Trophoblast cell (in vitro differentiated cells and primary cell): Measurements from ENCODE around the gene FHIT.

Experiments used
- DNase-seq, 2 donors: peaks; one replicate each; pipeline ENCODE4 v3.0.0-alpha.2; 2016
- H2AFZ ChIP-seq: 2 replicates; pipeline ENCODE4 v1.6.1; 2013; ENCODE audit warnings: low read length, moderate library complexity, mild to moderate bottlenecking; ENCODE audit not compliant: insufficient read depth, poor library complexity
- H2AK5ac ChIP-seq: 2 replicates; pipeline ENCODE4 v1.6.1; 2013; ENCODE audit warnings: mild to moderate bottlenecking, low read length
- H2BK120ac ChIP-seq: 2 replicates; pipeline ENCODE4 v1.6.1; 2013; ENCODE audit warnings: low read length, mild to moderate bottlenecking, moderate library complexity; ENCODE audit not compliant: insufficient read depth, poor library complexity
- H2BK12ac ChIP-seq: 2 replicates; pipeline ENCODE4 v1.6.1; 2013; ENCODE audit warnings: mild to moderate bottlenecking, low read length, moderate library complexity
- H2BK5ac ChIP-seq: 2 replicates; pipeline ENCODE4 v1.6.1; 2013; ENCODE audit warnings: low read length, low read depth, moderate library complexity, mild to moderate bottlenecking; ENCODE audit not compliant: poor library complexity
- H3K14ac ChIP-seq: 2 replicates; pipeline ENCODE4 v1.6.1; 2013; ENCODE audit warnings: mild to moderate bottlenecking, low read length
- H3K18ac ChIP-seq: 2 replicates; pipeline ENCODE4 v1.6.1; 2013; ENCODE audit warnings: mild to moderate bottlenecking, low read length
- H3K23ac ChIP-seq: 2 replicates; pipeline ENCODE4 v1.6.1; 2013; ENCODE audit warnings: low read length
- H3K27ac ChIP-seq: 2 replicates; pipeline ENCODE4 v1.5.1; 2013; ENCODE audit warnings: low read depth, mild to moderate bottlenecking, inconsistent platforms, low read length, moderate library complexity
- H3K27me3 ChIP-seq: 2 replicates; pipeline ENCODE4 v1.6.1; 2013; ENCODE audit warnings: inconsistent platforms, mild to moderate bottlenecking, low read length, moderate library complexity; ENCODE audit not compliant: insufficient read depth
- H3K36me3 ChIP-seq, 2 experiments: 1 replicate in 1 of 2; 2 replicates in 1 of 2; pipeline ENCODE4 v1.6.1; 2013; ENCODE audit warnings: low read length in 2 of 2, mild to moderate bottlenecking in 2 of 2, moderate library complexity in 1 of 2; ENCODE audit not compliant: insufficient read depth in 2 of 2, control insufficient read depth in 1 of 2
- H3K4ac ChIP-seq: 2 replicates; pipeline ENCODE4 v1.6.1; 2013; ENCODE audit warnings: low read depth, mild to moderate bottlenecking, low read length, moderate library complexity
- H3K4me1 ChIP-seq, 2 experiments: 1 replicate in 1 of 2; 2 replicates in 1 of 2; pipeline ENCODE4 v1.6.1; 2013; ENCODE audit warnings: low read length in 2 of 2, mild to moderate bottlenecking in 2 of 2, moderate library complexity in 1 of 2; ENCODE audit not compliant: insufficient read depth in 2 of 2, control insufficient read depth in 1 of 2
- H3K4me2 ChIP-seq: 2 replicates; pipeline ENCODE4 v1.6.1; 2013; ENCODE audit warnings: inconsistent platforms, mild to moderate bottlenecking, low read length, moderate library complexity
- H3K4me3 ChIP-seq: 2 replicates; pipeline ENCODE4 v1.5.1; 2013; ENCODE audit warnings: mild to moderate bottlenecking, low read depth, low read length, inconsistent platforms
- H3K79me1 ChIP-seq: one replicate; pipeline ENCODE4 v1.6.1; 2013; ENCODE audit warnings: low read length
- H3K79me2 ChIP-seq: 2 replicates; pipeline ENCODE4 v1.6.1; 2013; ENCODE audit warnings: low read length, mild to moderate bottlenecking; ENCODE audit not compliant: control insufficient read depth, insufficient read depth, poor library complexity
- H3K9ac ChIP-seq: 2 replicates; pipeline ENCODE4 v1.6.1; 2013; ENCODE audit warnings: mild to moderate bottlenecking, low read length
- H3K9me3 ChIP-seq: 2 replicates; pipeline ENCODE4 v1.6.1; 2013; ENCODE audit warnings: low read depth, mild to moderate bottlenecking, control low read depth, inconsistent platforms, low read length; ENCODE audit not compliant: insufficient read depth
- H4K12ac ChIP-seq: 2 replicates; pipeline ENCODE4 v1.6.1; 2013; ENCODE audit warnings: low read depth, mild to moderate bottlenecking, low read length, moderate library complexity
- H4K8ac ChIP-seq: 2 replicates; pipeline ENCODE4 v1.6.1; 2013; ENCODE audit warnings: low read depth, mild to moderate bottlenecking, low read length, moderate library complexity
- H4K91ac ChIP-seq: one replicate; pipeline ENCODE4 v1.6.1; 2013; ENCODE audit warnings: low read depth, mild to moderate bottlenecking, low read length, moderate library complexity
- WGBS: extraction: QIAGEN DNeasy Blood & Tissue Kit; methylation state at CpG from one replicate; pipeline ENCODE4 v1.1.7; 2013; ENCODE audit warnings: missing lambda C conversion rate; ENCODE audit not compliant: insufficient read length, insufficient coverage; ENCODE audit errors: extremely low coverage; 5-methylcytosine and 5-hydroxymethylcytosine counted together

The FHIT gene

DNA sequence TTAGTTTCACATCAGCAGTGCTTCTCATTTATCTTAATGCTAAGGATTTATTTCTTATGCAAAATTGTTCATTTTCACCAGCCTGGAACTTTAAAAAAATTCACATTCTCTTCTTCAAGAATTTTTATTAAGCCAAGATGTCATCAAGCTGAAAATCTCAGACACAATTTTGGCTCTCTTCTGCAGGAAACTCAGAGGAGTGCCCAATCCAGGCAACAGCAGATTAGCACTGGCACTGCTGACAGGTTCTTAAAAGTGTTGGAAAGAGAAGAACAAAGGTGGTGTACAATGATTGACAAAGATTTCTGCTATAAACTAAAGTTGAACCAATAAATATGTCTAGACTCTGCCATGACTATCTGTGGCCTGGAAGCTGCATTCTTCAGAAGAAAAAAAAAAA is 479.5 kb downstream of the FHIT start:
- no peak overlapping the region for H3K4me3 ChIP-seq
- H3K36me3 ChIP-seq = peaks cover 0 to 2% of the 10 kb centered on the region in 2 experiments

DNA sequence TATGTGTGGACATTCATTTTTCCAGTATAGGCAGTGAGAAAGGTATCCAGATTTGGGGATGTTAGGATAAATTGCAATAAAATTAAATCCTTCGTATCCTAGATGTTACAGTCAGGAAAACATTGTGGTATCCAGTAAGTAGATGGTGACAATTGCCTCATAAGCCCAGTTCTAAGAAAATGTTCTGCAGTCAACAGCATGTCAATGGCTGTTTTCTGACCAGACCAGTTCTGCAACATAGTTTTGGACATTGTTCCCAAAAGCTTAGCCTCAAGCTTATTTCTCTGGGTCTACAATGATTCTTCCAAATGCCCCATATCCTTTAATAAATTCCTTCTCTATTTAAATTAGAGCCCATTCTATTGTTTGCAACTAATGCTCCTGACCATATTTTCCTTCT is 480.7 kb downstream of the FHIT start:
- Histone ChIP-seq H4K12ac (no peak overlapping the region), H3K36me3 (peaks cover 0 to 2% of the 10 kb centered on the region in 2 experiments), H2BK120ac (peak overlapping the region; percentile 55), H3K4ac (no peak overlapping the region), H3K4me2 (peak overlapping the region; percentile 38), H3K4me3 (no peak overlapping the region), H3K18ac (no peak overlapping the region), H4K8ac (no peak overlapping the region), H2AK5ac (no peak overlapping the region), H3K9ac (no peak overlapping the region), H3K23ac (no peak overlapping the region), H3K4me1 (peaks cover 6 to 11% of the 10 kb centered on the region in 2 experiments), H3K79me1 (peaks cover 20% of the 10 kb centered on the region), H4K91ac (no peak overlapping the region), H3K27me3 (no peaks in the 10 kb centered on the region), H2AFZ (no peak overlapping the region), H2BK5ac (peak overlapping the region; percentile 61), H3K27ac (peak overlapping the region; percentile 77), H3K14ac (no peak overlapping the region), H2BK12ac (no peak overlapping the region), H3K79me2 (peaks cover 1% of the 10 kb centered on the region), H3K9me3 (peaks cover 5% of the 10 kb centered on the region)
- WGBS = no CpG with 5 or more reads among the region's 1 CpG
- DNase-seq = peak; percentile 85 to 99

More for the DNA sequence above, 479.5 kb downstream of the FHIT start:
- Histone ChIP-seq H3K4ac (no peak overlapping the region), H4K8ac (no peak overlapping the region), H3K4me2 (no peak overlapping the region), H3K79me2 (peaks cover 1% of the 10 kb centered on the region), H2AFZ (no peak overlapping the region), H3K9me3 (peaks cover 7% of the 10 kb centered on the region), H3K79me1 (peaks cover 20% of the 10 kb centered on the region), H2BK12ac (no peak overlapping the region), H4K91ac (peak overlapping the region; percentile 56), H3K14ac (no peak overlapping the region), H2AK5ac (no peak overlapping the region), H3K27me3 (no peaks in the 10 kb centered on the region), H3K23ac (no peak overlapping the region), H3K18ac (no peak overlapping the region), H3K27ac (peak overlapping the region; percentile 77), H3K9ac (no peak overlapping the region), H3K4me1 (peaks cover 6 to 11% of the 10 kb centered on the region in 2 experiments), H2BK5ac (no peak overlapping the region), H4K12ac (no peak overlapping the region), H2BK120ac (no peak overlapping the region)
- no peak for DNase-seq

DNA sequence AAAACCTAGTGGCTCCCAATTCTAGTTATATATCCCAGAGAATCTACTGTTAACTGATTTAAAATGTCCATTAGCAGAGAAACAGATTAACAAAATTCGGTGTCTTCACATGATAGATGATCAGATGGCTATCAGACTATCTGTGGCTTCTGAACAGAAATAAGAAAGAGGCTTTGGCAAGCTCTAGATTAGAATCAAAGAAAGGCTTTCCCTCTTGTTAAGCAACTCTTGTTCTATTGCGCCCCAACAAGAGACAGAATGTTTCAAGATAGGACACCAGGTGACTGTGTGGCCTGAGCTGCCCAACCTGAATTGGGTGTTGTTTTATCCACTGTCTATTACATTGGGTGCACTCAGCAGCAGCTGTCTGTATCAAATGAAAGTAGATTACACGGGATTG is 483.7 kb downstream of the FHIT start:
- Histone ChIP-seq H3K36me3 (no peaks in the 10 kb centered on the region), H3K23ac (no peak overlapping the region), H4K12ac (no peak overlapping the region), H2BK120ac (no peak overlapping the region), H3K27ac (no peak overlapping the region), H3K18ac (no peak overlapping the region), H3K9ac (no peak overlapping the region), H2BK12ac (no peak overlapping the region), H3K4ac (no peak overlapping the region), H4K8ac (no peak overlapping the region), H4K91ac (no peak overlapping the region), H3K79me2 (peaks cover 1% of the 10 kb centered on the region), H3K4me3 (no peak overlapping the region), H2AK5ac (no peak overlapping the region), H3K79me1 (peaks cover 18% of the 10 kb centered on the region), H3K4me1 (peaks cover 6 to 11% of the 10 kb centered on the region in 2 experiments), H3K9me3 (no peaks in the 10 kb centered on the region), H2AFZ (no peak overlapping the region), H3K14ac (no peak overlapping the region), H3K4me2 (no peak overlapping the region), H2BK5ac (no peak overlapping the region), H3K27me3 (no peaks in the 10 kb centered on the region)
- no peak for DNase-seq
- WGBS = no CpG with 5 or more reads among the region's 3 CpGs

DNA sequence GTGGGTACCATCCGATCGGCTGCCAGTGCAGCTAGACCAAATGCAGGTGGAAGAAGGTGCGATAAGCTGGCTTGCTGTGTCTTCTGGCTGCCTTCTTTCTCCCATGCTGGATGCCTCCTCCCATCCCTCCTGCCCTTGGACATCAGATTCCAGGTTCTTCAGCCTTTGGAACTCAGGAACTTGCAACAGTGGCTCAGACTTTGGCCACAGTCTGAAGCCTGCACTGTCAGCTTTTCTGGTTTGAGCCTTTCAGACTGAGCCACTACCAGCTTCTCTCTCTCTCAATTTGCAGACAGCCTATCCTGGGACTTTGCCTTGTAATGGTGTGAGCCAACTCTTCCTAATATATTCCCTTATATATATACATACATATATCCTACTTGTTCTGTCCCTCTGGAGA is 485.5 kb downstream of the FHIT start:
- no CpG with 5 or more reads among the region's 3 CpGs for WGBS
- no peak overlapping the region for H2BK5ac ChIP-seq
- H3K79me2 ChIP-seq = no peaks in the 10 kb centered on the region
- no peak overlapping the region for H3K18ac ChIP-seq
- H4K91ac ChIP-seq = no peak overlapping the region
- no peak overlapping the region for H3K4me2 ChIP-seq
- H3K14ac ChIP-seq = no peak overlapping the region
- no peak for DNase-seq
- H3K4me1 ChIP-seq = peaks cover 4 to 7% of the 10 kb centered on the region in 2 experiments
- H3K27ac ChIP-seq = no peak overlapping the region
- no peak overlapping the region for H3K9ac ChIP-seq
- no peak overlapping the region for H2BK120ac ChIP-seq
- no peak overlapping the region for H4K12ac ChIP-seq
- H3K23ac ChIP-seq = no peak overlapping the region
- no peak overlapping the region for H4K8ac ChIP-seq
- H3K4ac ChIP-seq = no peak overlapping the region
- H3K79me1 ChIP-seq = peaks cover 13% of the 10 kb centered on the region
- H2BK12ac ChIP-seq = peak overlapping the region; percentile 17
- no peaks in the 10 kb centered on the region for H3K36me3 ChIP-seq
- no peak overlapping the region for H3K4me3 ChIP-seq
- no peak overlapping the region for H2AFZ ChIP-seq
- H3K27me3 ChIP-seq = no peaks in the 10 kb centered on the region
- H3K9me3 ChIP-seq = no peaks in the 10 kb centered on the region
- peak overlapping the region; percentile 68 for H2AK5ac ChIP-seq
